A549 (cell line): ENCODE data around the gene PCYT1B. TPM values are rescaled to one million over a fixed set of nuclear protein-coding genes. Genes with fewer than 3 reads are reported as not detected.
A peak's percentile ranks its signal among the peaks of the same experiment; 100 is the strongest.

Experiments
- ATAC-seq, 2 experiments: fragments of 200-7000 bp in 1 of 2; fragments of >200 bp in 1 of 2; cut with Nextera tagmentation in 1 of 2; cut with Tn5 transposase in 1 of 2; 3 replicates each; pipeline versions ENCODE4 v1.8.0 to v1.9.1; 2018 to 2020; ENCODE audit warnings: mild to moderate bottlenecking in 1 of 2, moderate library complexity in 1 of 2
- CTCF ChIA-PET: fragments of 300-600 bp; sonication (Branson Sonifier 250); formaldehyde crosslinking; extraction: SDS; loops from one replicate; lab custom pipeline; 2021; ENCODE audit warnings: antibody characterized with exemption, inconsistent platforms; lab: Yijun Ruan, JAX
- POLR2A ChIA-PET: fragments of 350-600 bp; formaldehyde crosslinking; extraction: SDS; loops from one replicate; lab custom pipeline; 2021; ENCODE audit warnings: antibody characterized with exemption, inconsistent platforms; lab: Yijun Ruan, JAX
- DNase-seq, 2 experiments: peaks; one replicate each; pipeline versions ENCODE4 v3.0.0 to v3.0.0-alpha.2; 2011 to 2016; ENCODE audit warnings: low read depth in 1 of 2, low spot score in 1 of 2
- FAIRE-seq: peaks from 2 replicates; lab custom pipeline; 2011; peaks lifted over from hg19 to GRCh38; lab: Jason Lieb, UNC
- H3K27ac ChIP-seq, 2 experiments: fragments of >200 bp; sonication (Bioruptor Twin); formaldehyde crosslinking; 3 replicates each; pipeline ENCODE4 v1.5.1; 2016 to 2017
- H3K4me1 ChIP-seq: fragments of >200 bp; sonication (Bioruptor Twin); formaldehyde crosslinking; 3 replicates; pipeline ENCODE4 v1.6.1; 2016
- H3K4me2 ChIP-seq: fragments of >200 bp; sonication (Bioruptor Twin); formaldehyde crosslinking; 3 replicates; pipeline ENCODE4 v1.6.1; 2016
- H3K4me3 ChIP-seq: fragments of >200 bp; sonication (Bioruptor Twin); formaldehyde crosslinking; 3 replicates; pipeline ENCODE4 v1.5.1; 2016
- H3K9me3 ChIP-seq: fragments of >200 bp; sonication (Bioruptor Twin); formaldehyde crosslinking; 3 replicates; pipeline ENCODE4 v1.6.1; 2016
- BCL3 ChIP-seq: fragments of >200 bp; sonication (Bioruptor Twin); formaldehyde crosslinking; IDR thresholded peaks from 3 replicates; pipeline ENCODE4 v1.6.1; 2016
- CBX2 ChIP-seq: fragments of 200-600 bp; sonication (generic); IDR thresholded peaks from 2 replicates; pipeline ENCODE4 v1.6.1; 2016; ENCODE audit warnings: low read depth, mild to moderate bottlenecking, borderline replicate concordance
- CEBPB ChIP-seq, 2 experiments: fragments of >200 bp in 1 of 2; sonication (Bioruptor Twin) in 1 of 2; formaldehyde crosslinking in 1 of 2; IDR thresholded peaks; 2 replicates each; pipeline ENCODE4 v1.6.1; 2012 to 2016
- CHD2 ChIP-seq: fragments of 150-350 bp; IDR thresholded peaks from 2 replicates; pipeline ENCODE4 v1.6.1; 2014; ENCODE audit warnings: low read length; ENCODE audit not compliant: partially characterized antibody
- CTCF ChIP-seq: fragments of >200 bp; sonication (Bioruptor Twin); formaldehyde crosslinking; IDR thresholded peaks from 3 replicates; pipeline ENCODE4 v1.5.1; 2016
- E2F6 ChIP-seq: IDR thresholded peaks from 2 replicates; pipeline ENCODE4 v1.6.1; 2012; ENCODE audit warnings: low read depth, borderline replicate concordance
- EP300 ChIP-seq, 2 experiments: fragments of >200 bp; sonication (Bioruptor Twin); formaldehyde crosslinking; IDR thresholded peaks; 2 replicates in 1 of 2; 3 replicates in 1 of 2; pipeline ENCODE4 v1.6.1; 2016 to 2017
- ESRRA ChIP-seq: fragments of 150-350 bp; IDR thresholded peaks from 2 replicates; pipeline ENCODE4 v1.6.1; 2014; ENCODE audit warnings: mild to moderate bottlenecking, low read length, borderline replicate concordance
- FOSB ChIP-seq: fragments of 250-450 bp; sonication (Bioruptor Pico); IDR thresholded peaks from 2 replicates; pipeline ENCODE4 v1.5.0; 2020; ENCODE audit warnings: mild to moderate bottlenecking, moderate library complexity
- FOSL2 ChIP-seq, 2 experiments: fragments of 450-650 bp in 1 of 2; fragments of >200 bp in 1 of 2; sonication (Bioruptor Twin) in 1 of 2; formaldehyde crosslinking; IDR thresholded peaks; 2 replicates each; pipeline versions ENCODE4 v1.5.0 to v1.6.1; 2016 to 2020; ENCODE audit warnings: mild to moderate bottlenecking in 1 of 2, moderate library complexity in 1 of 2
- HDAC2 ChIP-seq: fragments of 200-600 bp; sonication (generic); IDR thresholded peaks from 2 replicates; pipeline ENCODE4 v1.6.1; 2016
- HOXA7 ChIP-seq: fragments of 250-450 bp; sonication (Bioruptor Pico); IDR thresholded peaks from 2 replicates; pipeline ENCODE4 v1.5.0; 2020; ENCODE audit warnings: mild to moderate bottlenecking, moderate library complexity
- HOXB13 ChIP-seq: fragments of 250-450 bp; sonication (Bioruptor Pico); IDR thresholded peaks from 2 replicates; pipeline ENCODE4 v1.5.0; 2020; ENCODE audit warnings: low read depth, mild to moderate bottlenecking, moderate library complexity
- HOXB5 ChIP-seq: fragments of 250-450 bp; sonication (Bioruptor Pico); IDR thresholded peaks from 2 replicates; pipeline ENCODE4 v1.5.0; 2020; ENCODE audit warnings: mild to moderate bottlenecking, moderate library complexity
- JUNB ChIP-seq: fragments of >200 bp; sonication (Bioruptor Twin); formaldehyde crosslinking; IDR thresholded peaks from 2 replicates; pipeline ENCODE4 v1.6.1; 2016
- KDM1A ChIP-seq: fragments of 200-600 bp; sonication (generic); IDR thresholded peaks from 2 replicates; pipeline ENCODE4 v1.6.1; 2016; ENCODE audit warnings: low read depth, mild to moderate bottlenecking
- KDM5A ChIP-seq: fragments of 200-600 bp; sonication (generic); IDR thresholded peaks from 2 replicates; pipeline ENCODE4 v1.6.1; 2016; ENCODE audit warnings: antibody characterized with exemption, mild to moderate bottlenecking
- MAFK ChIP-seq: fragments of 450-650 bp; IDR thresholded peaks from 2 replicates; pipeline ENCODE4 v1.6.1; 2014; ENCODE audit not compliant: partially characterized antibody
- MAX ChIP-seq: IDR thresholded peaks from 2 replicates; pipeline ENCODE4 v1.6.1; 2012
- NFE2L2 ChIP-seq: fragments of 150-350 bp; conservative IDR thresholded peaks from 2 replicates; pipeline ENCODE4 v1.6.1; 2014; ENCODE audit warnings: low read length
- NPAS2 ChIP-seq: fragments of 250-450 bp; sonication (Bioruptor Pico); IDR thresholded peaks from 2 replicates; pipeline ENCODE4 v1.8.0; 2022; ENCODE audit warnings: mild to moderate bottlenecking, moderate library complexity, borderline replicate concordance
- NR3C1 ChIP-seq: fragments of >200 bp; sonication (Bioruptor Twin); formaldehyde crosslinking; IDR thresholded peaks from 3 replicates; pipeline ENCODE4 v1.6.1; 2017
- PHF8 ChIP-seq: fragments of 200-600 bp; sonication (generic); IDR thresholded peaks from 2 replicates; pipeline ENCODE4 v1.6.1; 2016; ENCODE audit warnings: low read depth, mild to moderate bottlenecking, antibody characterized with exemption, moderate library complexity, borderline replicate concordance
- POLR2A ChIP-seq: IDR thresholded peaks from 2 replicates; pipeline ENCODE4 v1.6.1; 2012; ENCODE audit warnings: mild to moderate bottlenecking, low read length
- RAD21 ChIP-seq, 2 experiments: fragments of >200 bp in 1 of 2; sonication (Bioruptor Twin) in 1 of 2; formaldehyde crosslinking in 1 of 2; IDR thresholded peaks in 1 of 2; conservative IDR thresholded peaks in 1 of 2; 2 replicates in 1 of 2; 3 replicates in 1 of 2; pipeline ENCODE4 v1.6.1; 2012 to 2018; ENCODE audit warnings: inconsistent platforms in 1 of 2
- RARB ChIP-seq: fragments of 250-450 bp; sonication (Bioruptor Pico); IDR thresholded peaks from 2 replicates; pipeline ENCODE4 v1.8.0; 2021; ENCODE audit warnings: mild to moderate bottlenecking, moderate library complexity
- RCOR1 ChIP-seq: fragments of 150-350 bp; IDR thresholded peaks from 2 replicates; pipeline ENCODE4 v1.6.1; 2014; ENCODE audit warnings: antibody characterized with exemption, low read length, low read depth
- REST ChIP-seq: fragments of 200-600 bp; sonication (generic); IDR thresholded peaks from 2 replicates; pipeline ENCODE4 v1.6.1; 2016; ENCODE audit warnings: antibody characterized with exemption, mild to moderate bottlenecking, moderate library complexity
- SREBF2 ChIP-seq: fragments of 450-650 bp; IDR thresholded peaks from 2 replicates; pipeline ENCODE4 v1.6.1; 2014; ENCODE audit warnings: mild to moderate bottlenecking, moderate library complexity
- ZNF302 ChIP-seq: fragments of 250-450 bp; sonication (Bioruptor Pico); IDR thresholded peaks from 2 replicates; pipeline ENCODE4 v1.9.0; 2021; ENCODE audit warnings: inconsistent platforms, mild to moderate bottlenecking, moderate library complexity
- WGBS: methylation state at CpG from one replicate; pipeline ENCODE4 v1.1.6; 2017; ENCODE audit errors: missing lambda C conversion rate; 5-methylcytosine and 5-hydroxymethylcytosine counted together
- polyA plus RNA-seq, 4 experiments: library from polyadenylated mRNA; depleted of rRNA in 3 of 4; stranded (reverse); fragments of >200 nt; fragmentation: RNase III in 1 of 4; extraction: RNeasy Plus Mini Kit Qiagen cat#74134 plus additional on column Dnase treatment in 1 of 4; gene quantifications; 2 replicates in 3 of 4; 3 replicates in 1 of 4; pipeline ENCODE4 v1.2.3, GENCODE V29; 2011 to 2017

Gene PCYT1B
- polyA plus RNA-seq, 2 of the 4 experiments (the other 2 are of a cell fraction) = 0.05 TPM; not detected in 1

- Histone ChIP-seq H3K4me3 (no peak overlapping the region), H3K4me1 (peaks cover 17% of the 10 kb centered on the region), H3K9me3 (no peaks in the 10 kb centered on the region), H3K4me2 (peak overlapping the region; percentile 46), H3K27ac (peak overlapping the region in 1 of 2 experiments; percentile 39; a peak in 1 of 6 replicates)
- ChIA-PET POLR2A (no interaction called here), CTCF (no interaction called here)
- DNase-seq = peak in 1 of 2 experiments; percentile 36
- peak; percentile 74 for FAIRE-seq
- TF ChIP-seq FOSL2 (IDR thresholded peaks at IDR 0.05) (peak; percentile 48; the same call in 1 of the 2 replicates), FOSL2 (CRISPR knock-in tag; IDR thresholded peaks at IDR 0.05) (peak; percentile 78), CEBPB (IDR thresholded peaks at IDR 0.05) (peak; percentile 26 to 61; a peak in 3 of 4 replicates), SREBF2 (no peak), RAD21 (conservative IDR thresholded peaks at IDR 0.05 in 1 of 2, IDR thresholded peaks at IDR 0.05 in 1 of 2) (no peak), NFE2L2 (no peak), HOXB5 (CRISPR knock-in tag) (no peak), HOXB13 (no peak), KDM1A (no peak), POLR2A (no peak), EP300 (IDR thresholded peaks at IDR 0.05) (no peak), JUNB (peak; percentile 52), CBX2 (no peak)
- TF ChIP-seq, all 56 proteins: peak for 3
- ATAC-seq = peak in 1 of 2 experiments; percentile 46; a peak in 2 of 6 replicates
These were observed 4.0 kb downstream of the PCYT1B start for GRCh38 chrX:24643116-24643515.

GRCh38 chrX:24629701-24630100 is 17.4 kb downstream of the PCYT1B start:
- H3K4me3 ChIP-seq = no peak overlapping the region
- ChIA-PET POLR2A (no interaction called here), CTCF (interaction anchor here (1.3 kb wide), 1 partner anchor 10 kb away, joined by 3 read pairs; no protein-coding TSS in a partner anchor)
- H3K4me1 ChIP-seq = no peaks in the 10 kb centered on the region
- no peaks in the 10 kb centered on the region for H3K9me3 ChIP-seq
- H3K27ac ChIP-seq = no peak overlapping the region
- ATAC-seq = no peak
- peak; percentile 79 for FAIRE-seq
- TF ChIP-seq KDM5A (no peak), CBX2 (no peak), E2F6 (no peak), NPAS2 (CRISPR knock-in tag) (no peak), BCL3 (no peak), REST (no peak), HOXA7 (CRISPR knock-in tag) (no peak), HDAC2 (no peak), ESRRA (no peak), CHD2 (no peak), RARB (no peak), ZNF302 (no peak), PHF8 (no peak), NR3C1 (no peak), RCOR1 (no peak), CTCF (no peak), FOSB (CRISPR knock-in tag) (no peak), MAX (no peak), MAFK (no peak), KDM1A (no peak)
- 81% methylated on average over 1 of the region's 1 CpG for WGBS
- no peak overlapping the region for H3K4me2 ChIP-seq
- DNase-seq = no peak
